T-helper 1 cell treated with Interleukin-12 subunit alpha and Interleukin-12 subunit beta and Interleukin-4 antibody, amounts not matched to agents 30 ng/mL and 1 ng/mL, for 36 hours (primary cell): ENCODE results near the gene AHI1. TPM values are rescaled to one million over a fixed set of nuclear protein-coding genes. Genes with fewer than 3 reads are reported as not detected.
"Not testable (repeated sequence)": the region's sequence is repeated elsewhere in the genome, so short reads cannot be mapped to it uniquely, and the experiment has no call there.

ENCODE experiments used
- intact Hi-C: fragments of 100-400 bp; cut with micrococcal nuclease; formaldehyde crosslinking; loops from one replicate; pipeline ENCODE4 v1.15.1; 2024
- total RNA-seq: library from RNA; stranded (reverse); gene quantifications from 2 replicates; pipeline ENCODE4 v1.2.3, GENCODE V29; 2022

AHI1 gene
- total RNA-seq, 1 donor from 2014 or later, result 18.4 TPM

GRCh38 chr6:135344526-135344925 lies 153.0 kb downstream of the AHI1 start:
- intact Hi-C loops, result no loop called here

- intact Hi-C loops, result not testable (repeated sequence)
These were observed 157.6 kb downstream of the AHI1 start for GRCh38 chr6:135339920-135340319.

GRCh38 chr6:135334169-135334568 lies 163.4 kb downstream of the AHI1 start:
- intact Hi-C loops, result no loop called here

- intact Hi-C loops, result no loop called here
These were observed 166.5 kb downstream of the AHI1 start for GRCh38 chr6:135331002-135331401.

- intact Hi-C loops, result no loop called here
These were observed 167.4 kb downstream of the AHI1 start for GRCh38 chr6:135329851-135330803.

- intact Hi-C loops, result no loop called here
These were observed 169.4 kb downstream of the AHI1 start for GRCh38 chr6:135328136-135328535.

- intact Hi-C loops, result no loop called here
These were observed 171.7 kb downstream of the AHI1 start for GRCh38 chr6:135325624-135326424.

- intact Hi-C loops, result no loop called here
These were observed 173.0 kb downstream of the AHI1 start for GRCh38 chr6:135324531-135324930.

- intact Hi-C loops, result no loop called here
These were observed 173.6 kb downstream of the AHI1 start for GRCh38 chr6:135323979-135324378.

GRCh38 chr6:135323202-135323668 lies 174.3 kb downstream of the AHI1 start:
- intact Hi-C loops, result no loop called here

GRCh38 chr6:135322427-135323201 lies 174.9 kb downstream of the AHI1 start:
- intact Hi-C loops, result no loop called here

- intact Hi-C loops, result no loop called here
These were observed 176.6 kb downstream of the AHI1 start for GRCh38 chr6:135320721-135321621.

- intact Hi-C loops, result no loop called here
These were observed 177.7 kb downstream of the AHI1 start for GRCh38 chr6:135319819-135320218.

GRCh38 chr6:135318738-135319469 lies 178.6 kb downstream of the AHI1 start:
- intact Hi-C loops, result no loop called here

GRCh38 chr6:135314543-135314942 lies 183.0 kb downstream of the AHI1 start:
- intact Hi-C loops, result no loop called here

GRCh38 chr6:135311446-135312200 lies 185.9 kb downstream of the AHI1 start:
- intact Hi-C loops, result loop anchor here (2.0 kb wide), 1 partner anchor 15 kb away; no protein-coding TSS in a partner anchor

- intact Hi-C loops, result no loop called here
These were observed 187.2 kb downstream of the AHI1 start for GRCh38 chr6:135310291-135310690.

GRCh38 chr6:135306740-135307420 lies 190.7 kb downstream of the AHI1 start:
- intact Hi-C loops, result no loop called here
